Activated naive CD4-positive, alpha-beta T cell treated with anti-CD3 and anti-CD28 coated beads for 36 hours (primary cell): ENCODE results near the gene CD151. TPM values are rescaled to one million over a fixed set of nuclear protein-coding genes. Genes with fewer than 3 reads are reported as not detected.

Experiments used
- CTCF ChIA-PET: fragments of 350-600 bp; sonication (Branson Sonifier 250); formaldehyde crosslinking; loops from one replicate; lab custom pipeline; 2021; ENCODE audit warnings: antibody characterized with exemption; lab: Charles Lee
- DNase-seq: peaks from one replicate; pipeline ENCODE4 v3.0.0-alpha.2; 2020
- H3K27ac Mint-ChIP-seq: one replicate; pipeline ENCODE4 v1.8.0; 2021; ENCODE audit warnings: mild to moderate bottlenecking, mixed read lengths
- H3K27me3 Mint-ChIP-seq: one replicate; pipeline ENCODE4 v1.8.0; 2021; ENCODE audit warnings: low read depth, mixed read lengths
- H3K36me3 Mint-ChIP-seq: one replicate; pipeline ENCODE4 v1.8.0; 2021; ENCODE audit warnings: low read depth, mixed read lengths
- H3K4me1 Mint-ChIP-seq: one replicate; pipeline ENCODE4 v1.8.0; 2021; ENCODE audit warnings: low read depth, mixed read lengths
- H3K4me3 Mint-ChIP-seq: one replicate; pipeline ENCODE4 v1.8.0; 2021; ENCODE audit warnings: mild to moderate bottlenecking, moderate library complexity, mixed read lengths
- H3K9me3 Mint-ChIP-seq: one replicate; pipeline ENCODE4 v1.8.0; 2021; ENCODE audit warnings: mixed read lengths
- intact Hi-C: fragments of 100-400 bp; cut with micrococcal nuclease; formaldehyde crosslinking; loops from one replicate; pipeline ENCODE4 v1.15.1; 2023
- total RNA-seq, 2 experiments: library from RNA; stranded (reverse); gene quantifications; one replicate each; pipeline ENCODE4 v1.2.3, GENCODE V29; 2021

CD151 gene
- total RNA-seq, 2 experiments from 2014 or later: 16.3 to 18.1 TPM

- peaks cover 31% of the 10 kb centered on the region for H3K4me1 Mint-ChIP-seq
- intact Hi-C loops: no loop called here
- DNase-seq: no peak
- H3K36me3 Mint-ChIP-seq: peaks cover 2% of the 10 kb centered on the region
- no peak overlapping the region for H3K4me3 Mint-ChIP-seq
- H3K27ac Mint-ChIP-seq: no peak overlapping the region
- peaks cover 6% of the 10 kb centered on the region for H3K27me3 Mint-ChIP-seq
- no peaks in the 10 kb centered on the region for H3K9me3 Mint-ChIP-seq
- CTCF ChIA-PET: no interaction called here
Observed at GRCh38 chr11:838441-839279, 5.9 kb downstream of the CD151 start.

DNA sequence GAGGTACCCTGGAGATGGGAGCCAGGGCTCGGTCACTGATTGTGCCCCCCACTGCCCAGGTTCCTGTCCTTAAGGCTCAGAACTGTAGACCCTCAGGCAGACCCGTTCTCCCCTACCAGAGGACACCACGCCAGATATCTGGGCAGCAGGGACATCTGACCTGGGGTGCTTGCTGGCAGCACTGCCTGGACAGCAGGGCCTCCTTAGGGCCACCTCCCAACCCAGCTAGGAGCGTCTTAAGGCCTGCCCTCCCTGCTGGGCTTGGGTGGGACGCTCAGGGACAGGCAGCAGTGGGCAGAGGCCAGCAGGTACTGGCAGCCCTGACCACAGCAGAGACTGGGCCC is 6.5 kb downstream of the CD151 start:
- H3K27ac Mint-ChIP-seq: no peak overlapping the region
- CTCF ChIA-PET: no interaction called here
- intact Hi-C loops: no loop called here
- no peak overlapping the region for H3K4me3 Mint-ChIP-seq
- peaks cover under 1% of the 10 kb centered on the region for H3K27me3 Mint-ChIP-seq
- peaks cover 29% of the 10 kb centered on the region for H3K4me1 Mint-ChIP-seq
- DNase-seq: no peak
- H3K36me3 Mint-ChIP-seq: peaks cover 2% of the 10 kb centered on the region
- H3K9me3 Mint-ChIP-seq: no peaks in the 10 kb centered on the region

- Mint-ChIP-seq H3K4me3 (peak overlapping the region; percentile 84), H3K27ac (no peak overlapping the region), H3K9me3 (no peaks in the 10 kb centered on the region), H3K4me1 (peaks cover 27% of the 10 kb centered on the region), H3K36me3 (peaks cover 2% of the 10 kb centered on the region), H3K27me3 (no peaks in the 10 kb centered on the region)
- CTCF ChIA-PET: no interaction called here
- intact Hi-C loops: loop anchor here (5.0 kb wide), 1 partner anchor 87 kb away; the partner anchor contains the start of gene AP2A2
- no peak for DNase-seq
Observed at GRCh38 chr11:839875-840617, 7.3 kb downstream of the CD151 start.

DNA sequence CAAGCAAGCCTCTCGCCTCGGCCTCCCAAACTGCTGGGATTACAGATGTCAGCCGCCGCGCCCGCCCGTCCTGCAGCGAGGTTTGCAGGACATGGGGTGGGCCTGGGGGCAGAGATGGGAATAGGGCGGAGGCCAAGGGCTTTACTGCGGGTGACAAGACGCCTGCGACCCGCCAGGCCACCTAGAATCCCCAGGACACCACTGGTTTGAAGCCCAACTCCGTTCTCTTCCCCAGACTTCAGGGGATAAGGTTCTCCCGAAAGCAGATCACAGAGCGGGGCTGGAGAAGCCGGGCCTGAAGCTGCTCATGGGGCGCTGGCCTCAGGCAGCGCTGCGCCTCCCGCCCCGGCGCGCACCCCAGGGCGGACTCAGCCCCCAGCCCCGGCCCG is 9.2 kb downstream of the CD151 start:
- no peaks in the 10 kb centered on the region for H3K9me3 Mint-ChIP-seq
- DNase-seq: no peak
- peaks cover 27% of the 10 kb centered on the region for H3K4me1 Mint-ChIP-seq
- no peaks in the 10 kb centered on the region for H3K27me3 Mint-ChIP-seq
- CTCF ChIA-PET: no interaction called here
- H3K36me3 Mint-ChIP-seq: peaks cover 2% of the 10 kb centered on the region
- intact Hi-C loops: loop anchor here (1.0 to 5.0 kb wide), 5 partner anchors 22 to 85 kb away; partner anchors contain the start of genes AP2A2, CHID1, GATD1 and RPLP2
- peak overlapping the region; percentile 84 for H3K4me3 Mint-ChIP-seq
- peak overlapping the region; percentile 75 for H3K27ac Mint-ChIP-seq

- CTCF ChIA-PET: no interaction called here
- peak; percentile 88 for DNase-seq
- intact Hi-C loops: loop anchor here (1.0 to 5.0 kb wide), 5 partner anchors 22 to 85 kb away; partner anchors contain the start of genes AP2A2, CHID1, GATD1 and RPLP2
- Mint-ChIP-seq H3K27me3 (no peaks in the 10 kb centered on the region), H3K36me3 (peaks cover 2% of the 10 kb centered on the region), H3K9me3 (no peaks in the 10 kb centered on the region), H3K4me1 (peaks cover 27% of the 10 kb centered on the region), H3K27ac (peak within 1 kb of the TSS; percentile 75), H3K4me3 (peak within 1 kb of the TSS; percentile 84)
Observed at GRCh38 chr11:842370-843002, 9.7 kb downstream of the CD151 start, which contains the start of the genes POLR2L and TSPAN4. TSS of gene POLR2L (minus strand) at chr11:842529. CDS start at chr11:842508, 21 bp downstream. TSS of gene TSPAN4 (plus strand) at chr11:842852. CDS start at chr11:850305, 7,453 bp downstream.

DNA sequence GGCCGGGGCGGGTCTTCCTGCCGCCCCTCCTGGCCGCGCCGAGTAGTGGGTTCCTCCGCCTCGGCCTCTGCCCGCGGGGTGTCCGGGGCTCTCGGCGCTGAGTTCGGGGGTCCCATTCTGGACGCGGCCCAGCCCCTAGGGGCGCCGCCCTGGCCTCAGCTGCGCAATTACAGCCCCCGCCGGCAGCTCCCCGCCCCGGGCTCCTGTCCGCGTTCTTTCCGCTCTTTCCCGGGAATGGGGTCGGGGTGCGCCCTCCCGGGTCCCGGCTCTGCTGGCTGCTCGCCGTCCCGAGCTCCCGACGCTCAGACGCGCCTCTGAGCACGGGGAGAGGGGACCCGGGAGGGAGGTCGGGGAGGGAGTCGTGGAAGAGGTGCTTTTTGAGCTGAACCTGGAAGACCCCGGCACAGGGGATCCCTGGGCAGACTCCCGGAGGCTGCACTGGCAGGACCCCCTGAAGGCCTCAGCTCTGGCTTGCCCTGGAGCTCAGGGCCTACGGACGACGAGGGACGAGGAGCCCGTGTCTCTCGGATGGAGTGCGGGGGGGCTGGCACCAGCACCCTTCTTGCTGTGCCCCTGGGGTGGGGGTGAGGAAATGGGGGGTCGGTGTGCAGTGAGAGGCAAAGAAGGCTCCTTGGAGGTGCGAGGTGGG is 10.5 kb downstream of the CD151 start:
- no peak for DNase-seq
- peaks cover 27% of the 10 kb centered on the region for H3K4me1 Mint-ChIP-seq
- CTCF ChIA-PET: no interaction called here
- H3K27ac Mint-ChIP-seq: no peak overlapping the region
- peaks cover 2% of the 10 kb centered on the region for H3K36me3 Mint-ChIP-seq
- intact Hi-C loops: loop anchor here (2.0 to 5.0 kb wide), 3 partner anchors 66 to 84 kb away; partner anchors contain the start of genes AP2A2, CHID1 and GATD1
- peak overlapping the region; percentile 66 for H3K4me3 Mint-ChIP-seq
- no peaks in the 10 kb centered on the region for H3K9me3 Mint-ChIP-seq
- no peaks in the 10 kb centered on the region for H3K27me3 Mint-ChIP-seq

DNA sequence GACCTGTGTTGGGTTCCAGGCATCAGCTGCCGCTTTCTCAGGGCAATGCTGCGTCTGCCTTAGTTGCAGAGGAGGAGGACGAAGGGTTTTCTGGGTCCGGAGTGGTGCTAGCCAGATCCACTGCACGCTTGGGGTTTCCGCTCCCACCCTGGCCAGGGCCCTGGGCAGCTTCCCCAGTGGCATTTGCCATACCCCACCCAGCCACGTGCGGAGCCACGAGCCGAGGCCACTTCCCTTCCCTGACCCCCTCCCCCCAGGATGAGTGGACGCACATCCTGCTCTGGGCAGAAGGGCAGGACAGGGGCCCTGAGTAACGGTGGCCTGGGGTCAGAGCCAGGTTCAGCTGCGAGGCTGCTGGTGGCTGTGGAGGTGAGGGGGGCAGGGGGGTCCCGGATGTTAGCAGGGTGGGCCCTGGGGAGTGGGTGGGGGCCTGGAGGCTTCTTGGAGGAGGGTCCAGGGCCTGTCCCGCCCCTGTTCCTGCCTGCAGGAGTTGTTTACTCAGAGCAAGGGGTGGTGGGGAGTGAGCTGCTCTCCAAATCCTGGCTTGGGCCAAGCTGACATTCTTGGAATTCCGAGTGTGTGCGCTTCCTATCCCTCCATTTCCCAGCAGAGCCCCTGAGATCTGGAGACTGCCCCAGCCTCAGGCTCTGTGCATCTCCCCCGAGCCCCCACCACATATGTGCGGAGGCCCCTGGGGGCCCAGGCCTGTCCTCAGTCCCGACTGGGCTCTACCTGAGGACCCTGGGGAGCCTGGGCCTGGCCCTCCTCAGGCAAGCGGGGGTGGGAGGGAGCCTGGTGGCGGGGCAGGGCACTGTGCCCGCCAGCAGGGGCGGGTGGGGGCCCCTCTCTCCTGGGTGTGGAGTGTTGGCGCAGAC is 11.3 kb downstream of the CD151 start:
- Mint-ChIP-seq H3K4me3 (peak overlapping the region; percentile 66), H3K27ac (no peak overlapping the region), H3K4me1 (peaks cover 32% of the 10 kb centered on the region), H3K27me3 (peaks cover 5% of the 10 kb centered on the region), H3K36me3 (peaks cover 2% of the 10 kb centered on the region), H3K9me3 (no peaks in the 10 kb centered on the region)
- CTCF ChIA-PET: no interaction called here
- intact Hi-C loops: loop anchor here (2.0 to 5.0 kb wide), 3 partner anchors 67 to 83 kb away; partner anchors contain the start of genes AP2A2, CHID1 and GATD1
- no peak for DNase-seq

- peak; percentile 64 for DNase-seq
- H3K9me3 Mint-ChIP-seq: no peaks in the 10 kb centered on the region
- intact Hi-C loops: loop anchor here (5.0 kb wide), 1 partner anchor 82 kb away; the partner anchor contains the start of gene AP2A2
- H3K4me1 Mint-ChIP-seq: peaks cover 28% of the 10 kb centered on the region
- H3K36me3 Mint-ChIP-seq: no peaks in the 10 kb centered on the region
- CTCF ChIA-PET: no interaction called here
- H3K27ac Mint-ChIP-seq: no peak overlapping the region
- H3K27me3 Mint-ChIP-seq: peaks cover 5% of the 10 kb centered on the region
- no peak overlapping the region for H3K4me3 Mint-ChIP-seq
Observed at GRCh38 chr11:844693-845644, 12.2 kb downstream of the CD151 start.

GRCh38 chr11:845872-846495 is 13.2 kb downstream of the CD151 start:
- intact Hi-C loops: no loop called here
- H3K27ac Mint-ChIP-seq: no peak overlapping the region
- H3K9me3 Mint-ChIP-seq: no peaks in the 10 kb centered on the region
- H3K27me3 Mint-ChIP-seq: peaks cover 5% of the 10 kb centered on the region
- no peaks in the 10 kb centered on the region for H3K36me3 Mint-ChIP-seq
- no peak overlapping the region for H3K4me3 Mint-ChIP-seq
- no peak for DNase-seq
- peaks cover 19% of the 10 kb centered on the region for H3K4me1 Mint-ChIP-seq
- CTCF ChIA-PET: interaction anchor here (0.9 kb wide), 1 partner anchor 206 kb away, joined by 3 read pairs; no protein-coding TSS in a partner anchor
